ENCODE measurements around the gene FLNA.
"Not testable (repeated sequence)": the region's sequence is repeated elsewhere in the genome, so short reads cannot be mapped to it uniquely, and the experiment has no call there.

GRCh38 chrX:154388649-154389048 lies 14.2 kb upstream of the FLNA start:
- TF ChIP-seq EZH2 (IDR thresholded peaks at IDR 0.05; ENCODE audit: borderline replicate concordance); CTCF (IDR thresholded peaks at IDR 0.05; ENCODE audit: poor library complexity): not testable (repeated sequence)

Data from hepatocyte (in vitro differentiated cells).